Fibroblast of lung (primary cell): Measurements from ENCODE around the gene HAPSTR1.

Source experiments
- CTCF ChIP-seq, 2 donors: IDR thresholded peaks in 1 of 2; conservative IDR thresholded peaks in 1 of 2; 1 replicate in 1 of 2; 2 replicates in 1 of 2; pipeline ENCODE4 v1.5.1; 2011 to 2012; ENCODE audit warnings: low read length in 2 of 2, control low read depth in 1 of 2, inconsistent platforms in 1 of 2, low read depth in 1 of 2, mild to moderate bottlenecking in 1 of 2
- EZH2 ChIP-seq: IDR thresholded peaks from 2 replicates; pipeline ENCODE4 v1.5.1; 2012; ENCODE audit warnings: low read length, control low read depth, mild to moderate bottlenecking; ENCODE audit errors: missing control alignments

GRCh38 chr16:9055661-9056060, 35.8 kb upstream of the HAPSTR1 start:
- TF ChIP-seq CTCF (conservative IDR thresholded peaks at IDR 0.05 in 1 of 2, IDR thresholded peaks at IDR 0.05 in 1 of 2; ENCODE audit: low read depth in 1 of 2, low read length in 2 of 2) (no peak), EZH2 (no peak)
